Measurements from ENCODE around the gene SP7.
"Not testable (repeated sequence)": the region's sequence is repeated elsewhere in the genome, so short reads cannot be mapped to it uniquely, and the experiment has no call there.

The SP7 gene

GRCh38 chr12:53345486-53346188 is 9.5 kb upstream of the SP7 start:
- DNase-seq: no peak

- peak; percentile 59 for DNase-seq
These were observed 8.8 kb upstream of the SP7 start for GRCh38 chr12:53344824-53345485.

- DNase-seq: no peak
These were observed 8.3 kb upstream of the SP7 start for GRCh38 chr12:53344487-53344823.

- DNase-seq: no peak
These were observed 7.8 kb upstream of the SP7 start for GRCh38 chr12:53343969-53344368.

GRCh38 chr12:53343449-53343848 is 7.3 kb upstream of the SP7 start:
- DNase-seq: no peak

GRCh38 chr12:53340398-53340797 is 4.2 kb upstream of the SP7 start:
- DNase-seq: no peak

- no peak for DNase-seq
These were observed 2.8 kb upstream of the SP7 start for GRCh38 chr12:53338916-53339315.

- DNase-seq: no peak
These were observed 1.9 kb upstream of the SP7 start for GRCh38 chr12:53338017-53338416.

- DNase-seq: no peak
These were observed 1.3 kb downstream of the SP7 start for GRCh38 chr12:53334822-53335221.

- no peak for DNase-seq
These were observed 2.3 kb downstream of the SP7 start for GRCh38 chr12:53333845-53334244.

GRCh38 chr12:53333289-53333688 is 2.9 kb downstream of the SP7 start:
- no peak for DNase-seq

- DNase-seq: no peak
These were observed 3.4 kb downstream of the SP7 start for GRCh38 chr12:53332744-53333143.

- not testable (repeated sequence) for DNase-seq
These were observed 3.8 kb downstream of the SP7 start for GRCh38 chr12:53332339-53332738.

- DNase-seq: no peak
These were observed 5.5 kb downstream of the SP7 start for GRCh38 chr12:53330671-53331070.

GRCh38 chr12:53328043-53328435 is 8.1 kb downstream of the SP7 start:
- DNase-seq: no peak

GRCh38 chr12:53327435-53328042 is 8.6 kb downstream of the SP7 start:
- DNase-seq: no peak

GRCh38 chr12:53326460-53327185 is 9.5 kb downstream of the SP7 start:
- DNase-seq: no peak

GRCh38 chr12:53325511-53326061 is 10.6 kb downstream of the SP7 start:
- no peak for DNase-seq

- DNase-seq: peak; percentile 74
These were observed 11.2 kb downstream of the SP7 start for GRCh38 chr12:53324779-53325510.

GRCh38 chr12:53324113-53324778 is 11.9 kb downstream of the SP7 start:
- DNase-seq: peak; percentile 46

- no peak for DNase-seq
These were observed 15.6 kb downstream of the SP7 start for GRCh38 chr12:53320352-53321195.
